Fibroblast of villous mesenchyme (primary cell): ENCODE results near the gene PTPN3. TPM values are rescaled to one million over a fixed set of nuclear protein-coding genes. Genes with fewer than 3 reads are reported as not detected.

ENCODE experiments used
- DNase-seq: peaks from one replicate; pipeline ENCODE4 v3.0.0-alpha.2; 2010; ENCODE audit warnings: low read depth
- H3K4me3 ChIP-seq: 2 replicates; pipeline ENCODE4 v1.5.1; 2011; ENCODE audit warnings: low read depth, mild to moderate bottlenecking, low read length
- CTCF ChIP-seq: IDR thresholded peaks from 2 replicates; pipeline ENCODE4 v1.5.1; 2012; ENCODE audit warnings: low read depth, mild to moderate bottlenecking, low read length; ENCODE audit not compliant: insufficient read depth
- total RNA-seq: library from RNA; depleted of rRNA; stranded (reverse); fragments of >200 nt; gene quantifications from 2 replicates; pipeline ENCODE4 v1.2.3, GENCODE V29; 2012

PTPN3 gene
- total RNA-seq, 1 donor, result under 0.01 TPM

GRCh38 chr9:109418827-109419226, 79.3 kb downstream of the PTPN3 start:
- H3K4me3 ChIP-seq, result no peak overlapping the region
- no peak for DNase-seq
- TF ChIP-seq CTCF, result no peak

GRCh38 chr9:109417585-109418544, 80.2 kb downstream of the PTPN3 start:
- no peak for TF ChIP-seq CTCF
- no peak overlapping the region for H3K4me3 ChIP-seq
- DNase-seq, result no peak

GRCh38 chr9:109417054-109417453, 81.1 kb downstream of the PTPN3 start:
- TF ChIP-seq CTCF, result no peak
- H3K4me3 ChIP-seq, result no peak overlapping the region
- DNase-seq, result no peak

GRCh38 chr9:109416135-109416706, 81.9 kb downstream of the PTPN3 start:
- no peak for TF ChIP-seq CTCF
- H3K4me3 ChIP-seq, result no peak overlapping the region
- DNase-seq, result no peak

- H3K4me3 ChIP-seq, result no peak overlapping the region
- no peak for DNase-seq
- no peak for TF ChIP-seq CTCF
These were observed 83.9 kb downstream of the PTPN3 start for GRCh38 chr9:109414125-109414785.

GRCh38 chr9:109411798-109412352, 86.2 kb downstream of the PTPN3 start:
- peak; percentile 71 for TF ChIP-seq CTCF
- H3K4me3 ChIP-seq, result no peak overlapping the region
- DNase-seq, result peak; percentile 40
